Measurements from ENCODE around the gene GRK3.

DNA sequence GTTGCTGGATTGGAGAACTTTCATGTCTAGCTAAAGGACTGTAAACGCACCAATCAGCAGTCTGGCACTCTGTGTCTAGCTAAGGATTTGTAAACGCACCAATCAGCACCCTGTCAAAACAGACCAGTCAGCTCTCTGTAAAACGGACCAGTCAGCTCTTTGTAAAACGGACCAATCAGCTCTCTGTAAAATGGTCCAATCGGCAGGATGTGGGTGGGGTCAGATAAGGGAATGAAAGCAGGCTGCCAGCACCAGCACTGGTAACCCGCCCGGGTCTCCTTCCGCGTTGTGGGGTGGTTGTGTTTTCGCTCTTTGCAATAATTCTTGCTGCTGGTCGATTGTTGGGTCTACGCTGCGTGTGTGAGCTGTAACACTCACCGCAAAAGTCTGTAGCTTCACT lies 188.8 kb downstream of the GRK3 start:
- TF ChIP-seq, protein P1, sequence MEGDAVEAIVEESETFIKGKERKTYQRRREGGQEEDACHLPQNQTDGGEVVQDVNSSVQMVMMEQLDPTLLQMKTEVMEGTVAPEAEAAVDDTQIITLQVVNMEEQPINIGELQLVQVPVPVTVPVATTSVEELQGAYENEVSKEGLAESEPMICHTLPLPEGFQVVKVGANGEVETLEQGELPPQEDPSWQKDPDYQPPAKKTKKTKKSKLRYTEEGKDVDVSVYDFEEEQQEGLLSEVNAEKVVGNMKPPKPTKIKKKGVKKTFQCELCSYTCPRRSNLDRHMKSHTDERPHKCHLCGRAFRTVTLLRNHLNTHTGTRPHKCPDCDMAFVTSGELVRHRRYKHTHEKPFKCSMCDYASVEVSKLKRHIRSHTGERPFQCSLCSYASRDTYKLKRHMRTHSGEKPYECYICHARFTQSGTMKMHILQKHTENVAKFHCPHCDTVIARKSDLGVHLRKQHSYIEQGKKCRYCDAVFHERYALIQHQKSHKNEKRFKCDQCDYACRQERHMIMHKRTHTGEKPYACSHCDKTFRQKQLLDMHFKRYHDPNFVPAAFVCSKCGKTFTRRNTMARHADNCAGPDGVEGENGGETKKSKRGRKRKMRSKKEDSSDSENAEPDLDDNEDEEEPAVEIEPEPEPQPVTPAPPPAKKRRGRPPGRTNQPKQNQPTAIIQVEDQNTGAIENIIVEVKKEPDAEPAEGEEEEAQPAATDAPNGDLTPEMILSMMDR (conservative IDR thresholded peaks at IDR 0.05; ENCODE audit: low read depth, low read length) = no peak
- TF ChIP-seq BHLHE40 (IDR thresholded peaks at IDR 0.05; ENCODE audit: low read depth, low read length) (no peak), POLR2A (IDR thresholded peaks at IDR 0.05; ENCODE audit: low read depth, low read length) (no peak)

All from IMR-90 (cell line).